ENCODE measurements around the gene TIGD7.

DNA sequence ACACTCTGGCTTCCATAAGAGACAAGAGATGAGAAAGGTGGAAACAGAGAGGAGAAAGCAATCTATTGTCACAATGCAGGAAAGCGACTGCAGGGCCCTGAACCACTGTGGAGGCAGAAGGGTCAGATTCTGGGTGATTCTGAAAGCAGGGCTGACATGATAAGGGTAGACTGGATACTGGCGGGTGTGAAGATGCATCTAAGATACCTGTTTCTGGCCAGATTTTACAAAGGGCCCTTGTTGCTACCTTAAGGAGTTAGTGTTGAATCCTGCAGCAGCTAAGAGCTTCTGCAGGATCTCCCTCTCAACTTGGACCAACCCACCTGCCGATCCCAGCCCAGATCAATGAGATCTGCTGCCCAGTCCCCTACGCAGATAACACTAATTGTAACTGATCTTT is 42.7 kb downstream of the TIGD7 start:
- TF ChIP-seq, protein P1, sequence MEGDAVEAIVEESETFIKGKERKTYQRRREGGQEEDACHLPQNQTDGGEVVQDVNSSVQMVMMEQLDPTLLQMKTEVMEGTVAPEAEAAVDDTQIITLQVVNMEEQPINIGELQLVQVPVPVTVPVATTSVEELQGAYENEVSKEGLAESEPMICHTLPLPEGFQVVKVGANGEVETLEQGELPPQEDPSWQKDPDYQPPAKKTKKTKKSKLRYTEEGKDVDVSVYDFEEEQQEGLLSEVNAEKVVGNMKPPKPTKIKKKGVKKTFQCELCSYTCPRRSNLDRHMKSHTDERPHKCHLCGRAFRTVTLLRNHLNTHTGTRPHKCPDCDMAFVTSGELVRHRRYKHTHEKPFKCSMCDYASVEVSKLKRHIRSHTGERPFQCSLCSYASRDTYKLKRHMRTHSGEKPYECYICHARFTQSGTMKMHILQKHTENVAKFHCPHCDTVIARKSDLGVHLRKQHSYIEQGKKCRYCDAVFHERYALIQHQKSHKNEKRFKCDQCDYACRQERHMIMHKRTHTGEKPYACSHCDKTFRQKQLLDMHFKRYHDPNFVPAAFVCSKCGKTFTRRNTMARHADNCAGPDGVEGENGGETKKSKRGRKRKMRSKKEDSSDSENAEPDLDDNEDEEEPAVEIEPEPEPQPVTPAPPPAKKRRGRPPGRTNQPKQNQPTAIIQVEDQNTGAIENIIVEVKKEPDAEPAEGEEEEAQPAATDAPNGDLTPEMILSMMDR (IDR thresholded peaks at IDR 0.05), result no peak
- TF ChIP-seq POLR2A (IDR thresholded peaks at IDR 0.05), result no peak
- no peak for TF ChIP-seq POLR2AphosphoS5 (IDR thresholded peaks at IDR 0.05; ENCODE audit: insufficient read depth in 1 of 2, low read depth in 1 of 2)
